OCI-LY7 (cell line): Measurements from ENCODE around the gene AGAP2. TPM values are rescaled to one million over a fixed set of nuclear protein-coding genes. Genes with fewer than 3 reads are reported as not detected.

Source experiments
- BruUV-seq: library from RNA; stranded (reverse); fragments of 400-500 nt; replicated peaks from 2 replicates; lab custom pipeline; 2021; lab: Mats Ljungman, UMichigan
- CTCF ChIA-PET: fragments of 300-600 bp; sonication (Branson Sonifier 250); formaldehyde crosslinking; loops from one replicate; lab custom pipeline; 2022; ENCODE audit warnings: antibody characterized with exemption; ENCODE audit not compliant: unreplicated experiment; lab: Charles Lee
- POLR2A ChIA-PET: fragments of 300-600 bp; sonication (Branson Sonifier 250); formaldehyde crosslinking; loops from one replicate; lab custom pipeline; 2022; ENCODE audit warnings: antibody characterized with exemption; lab: Charles Lee
- DNase-seq: peaks from one replicate; pipeline ENCODE4 v3.0.0-alpha.2; 2015; ENCODE audit warnings: low spot score
- H2AFZ ChIP-seq: fragments of 200-600 bp; sonication (generic), shearing (Covaris generic); 2 replicates; pipeline ENCODE4 v1.6.1; 2014; ENCODE audit warnings: mild to moderate bottlenecking, antibody characterized with exemption, low read length, moderate library complexity
- H3K27ac ChIP-seq: fragments of 200-600 bp; sonication (generic); 2 replicates; pipeline ENCODE4 v1.5.1; 2014; ENCODE audit warnings: mixed run types, low read depth, mild to moderate bottlenecking, moderate library complexity, low read length, inconsistent platforms; ENCODE audit not compliant: poor library complexity, severe bottlenecking
- H3K36me3 ChIP-seq: fragments of 200-600 bp; sonication (generic); 2 replicates; pipeline ENCODE4 v1.6.1; 2014; ENCODE audit warnings: mild to moderate bottlenecking, antibody characterized with exemption, low read length, moderate library complexity, mixed read lengths; ENCODE audit not compliant: insufficient read depth
- H3K4me1 ChIP-seq: fragments of 200-600 bp; sonication (generic); 2 replicates; pipeline ENCODE4 v1.5.1; 2014; ENCODE audit warnings: mild to moderate bottlenecking, low read length; ENCODE audit not compliant: insufficient read depth, poor library complexity, severe bottlenecking
- H3K4me2 ChIP-seq: fragments of 200-600 bp; sonication (generic); 2 replicates; pipeline ENCODE4 v1.6.1; 2014; ENCODE audit warnings: mild to moderate bottlenecking, low read length
- H3K4me3 ChIP-seq: fragments of 200-600 bp; sonication (generic); 2 replicates; pipeline ENCODE4 v1.5.1; 2014; ENCODE audit warnings: mild to moderate bottlenecking, low read depth, low read length; ENCODE audit not compliant: poor library complexity, severe bottlenecking
- H3K79me2 ChIP-seq: fragments of 200-600 bp; sonication (generic); 2 replicates; pipeline ENCODE4 v1.6.1; 2016; ENCODE audit warnings: low read depth, mild to moderate bottlenecking, low read length, moderate library complexity, mixed read lengths; ENCODE audit not compliant: insufficient read depth
- H3K9me2 ChIP-seq: fragments of 200-600 bp; sonication (generic); 2 replicates; pipeline ENCODE4 v1.6.1; 2016; ENCODE audit warnings: mild to moderate bottlenecking, low read length, mixed read lengths; ENCODE audit not compliant: insufficient read depth
- H3K9me3 ChIP-seq: fragments of 200-600 bp; sonication (generic); 2 replicates; pipeline ENCODE4 v1.6.1; 2014; ENCODE audit warnings: mild to moderate bottlenecking, mixed run types, low read length, mixed read lengths
- H4K20me1 ChIP-seq: fragments of 200-600 bp; sonication (generic); 2 replicates; pipeline ENCODE4 v1.6.1; 2014; ENCODE audit warnings: mild to moderate bottlenecking, antibody characterized with exemption, low read length, moderate library complexity, mixed read lengths; ENCODE audit not compliant: insufficient read depth
- CTCF ChIP-seq: fragments of 200-600 bp; sonication (generic); conservative IDR thresholded peaks from 2 replicates; pipeline ENCODE4 v1.5.1; 2014; ENCODE audit warnings: mild to moderate bottlenecking, antibody characterized with exemption, low read length, moderate library complexity, mixed read lengths
- EZH2phosphoT487 ChIP-seq: fragments of 200-600 bp; sonication (generic); IDR thresholded peaks from 2 replicates; pipeline ENCODE4 v1.6.1; 2018; ENCODE audit warnings: low read depth, borderline replicate concordance, mild to moderate bottlenecking, mixed run types, antibody characterized with exemption, low read length, moderate library complexity, mixed read lengths
- intact Hi-C: fragments of 100-400 bp; cut with micrococcal nuclease; formaldehyde crosslinking; loops from one replicate; pipeline ENCODE4 v1.10.0; 2022; ENCODE audit not compliant: unreplicated experiment
- total RNA-seq, 2 experiments: library from RNA; depleted of rRNA in 1 of 2; stranded (reverse); fragments of >200 nt in 1 of 2; shearing (Covaris generic) in 1 of 2; gene quantifications; 2 replicates each; pipeline ENCODE4 v1.2.3, GENCODE V29; 2014 to 2022

Gene AGAP2
- total RNA-seq, 2 experiments from 2014 or later = 14.8 to 26.5 TPM

GRCh38 chr12:57717131-57717530, 21.4 kb downstream of the AGAP2 start:
- peaks cover 71% of the 10 kb centered on the region for H3K36me3 ChIP-seq
- H3K4me3 ChIP-seq = no peak overlapping the region
- no peak for DNase-seq
- H3K9me2 ChIP-seq = no peaks in the 10 kb centered on the region
- POLR2A ChIA-PET = interaction anchor here (0.6 kb wide), 1 partner anchor 30 kb away, joined by 3 read pairs; no protein-coding TSS in a partner anchor
- no peak overlapping the region for H2AFZ ChIP-seq
- H3K4me1 ChIP-seq = peaks cover 22% of the 10 kb centered on the region
- H3K27ac ChIP-seq = no peak overlapping the region
- H4K20me1 ChIP-seq = no peaks in the 10 kb centered on the region
- H3K4me2 ChIP-seq = no peak overlapping the region
- intact Hi-C loops = no loop called here
- TF ChIP-seq EZH2phosphoT487 (no peak), CTCF (no peak)
- BruUV-seq = no TSS peak
- H3K9me3 ChIP-seq = no peaks in the 10 kb centered on the region
- CTCF ChIA-PET = no interaction called here
- no peaks in the 10 kb centered on the region for H3K79me2 ChIP-seq

- Histone ChIP-seq H3K4me1 (peaks cover 22% of the 10 kb centered on the region), H3K9me2 (no peaks in the 10 kb centered on the region), H3K36me3 (peaks cover 76% of the 10 kb centered on the region), H4K20me1 (no peaks in the 10 kb centered on the region), H3K27ac (peak overlapping the region; percentile 71), H3K4me3 (no peak overlapping the region), H2AFZ (no peak overlapping the region), H3K79me2 (no peaks in the 10 kb centered on the region), H3K4me2 (0 out of 2 replicates have a peak overlapping the region, but pooled peaks have one; percentile 22), H3K9me3 (no peaks in the 10 kb centered on the region)
- BruUV-seq = no TSS peak
- CTCF ChIA-PET = no interaction called here
- TF ChIP-seq CTCF (no peak), EZH2phosphoT487 (no peak)
- no peak for DNase-seq
- intact Hi-C loops = no loop called here
- POLR2A ChIA-PET = interaction anchor here (0.7 kb wide), 1 partner anchor 37 kb away, joined by 3 read pairs; no protein-coding TSS in a partner anchor
These were observed 22.2 kb downstream of the AGAP2 start for GRCh38 chr12:57716305-57716704.

GRCh38 chr12:57715786-57716185, 22.8 kb downstream of the AGAP2 start:
- POLR2A ChIA-PET = interaction anchor here (0.7 kb wide), 1 partner anchor 37 kb away, joined by 3 read pairs; no protein-coding TSS in a partner anchor
- no TSS peak for BruUV-seq
- CTCF ChIA-PET = no interaction called here

More at GRCh38 chr12:57715786-57716185, 22.8 kb downstream of the AGAP2 start:
- Histone ChIP-seq H3K9me3 (no peaks in the 10 kb centered on the region), H3K79me2 (no peaks in the 10 kb centered on the region), H2AFZ (no peak overlapping the region), H3K4me3 (no peak overlapping the region), H4K20me1 (no peaks in the 10 kb centered on the region), H3K9me2 (no peaks in the 10 kb centered on the region), H3K4me2 (peak overlapping the region; percentile 22; the same call in 1 of the 2 replicates), H3K27ac (peak overlapping the region; percentile 71), H3K4me1 (peaks cover 22% of the 10 kb centered on the region), H3K36me3 (peaks cover 72% of the 10 kb centered on the region)
- no peak for DNase-seq
- no peak for TF ChIP-seq CTCF
- intact Hi-C loops = no loop called here
